ENCODE results near the gene FAM3C. TPM values are rescaled to one million over a fixed set of nuclear protein-coding genes. Genes with fewer than 3 reads are reported as not detected.
A peak's percentile ranks its signal among the peaks of the same experiment; 100 is the strongest.

Gene FAM3C
- total RNA-seq, 2 donors from 2014 or later, result 33.6 to 69.3 TPM

- 58 to 67% methylated on average over 2 of the region's 2 CpGs for WGBS, 2 donors
- Histone ChIP-seq H3K9me3 (no peaks in the 10 kb centered on the region), H3K27me3 (no peaks in the 10 kb centered on the region), H3K36me3 (replicated peaks in 1 of 2; ENCODE audit: insufficient read depth in 1 of 2, low read depth in 2 of 2) (no peaks in the 10 kb centered on the region), H3K4me3 (no peak overlapping the region), H3K27ac (no peak overlapping the region), H3K4me1 (peaks cover 54% of the 10 kb centered on the region)
- intact Hi-C loops (cut with DNase I), result no loop called here
- ATAC-seq, result no peak
- DNase-seq, result no peak
- TF ChIP-seq POLR2A (IDR thresholded peaks at IDR 0.05) (no peak), CTCF (IDR thresholded peaks at IDR 0.05) (no peak)
Observed at GRCh38 chr7:121390617-121391016, 5.5 kb downstream of the FAM3C start.

GRCh38 chr7:121390109-121390508 lies 6.0 kb downstream of the FAM3C start:
- Histone ChIP-seq H3K4me1 (peaks cover 59% of the 10 kb centered on the region), H3K27ac (no peak overlapping the region), H3K36me3 (replicated peaks in 1 of 2; ENCODE audit: insufficient read depth in 1 of 2, low read depth in 2 of 2) (no peaks in the 10 kb centered on the region), H3K9me3 (no peaks in the 10 kb centered on the region), H3K4me3 (no peak overlapping the region), H3K27me3 (no peaks in the 10 kb centered on the region)
- no peak for ATAC-seq
- intact Hi-C loops (cut with DNase I), result no loop called here
- TF ChIP-seq CTCF (IDR thresholded peaks at IDR 0.05) (no peak), POLR2A (IDR thresholded peaks at IDR 0.05) (no peak)
- DNase-seq, result no peak

- Histone ChIP-seq H3K4me1 (peaks cover 60% of the 10 kb centered on the region), H3K36me3 (replicated peaks in 1 of 2; ENCODE audit: insufficient read depth in 1 of 2, low read depth in 2 of 2) (no peaks in the 10 kb centered on the region), H3K4me3 (no peak overlapping the region), H3K9me3 (no peaks in the 10 kb centered on the region), H3K27ac (no peak overlapping the region), H3K27me3 (no peaks in the 10 kb centered on the region)
- 45 to 61% methylated on average over 1 of the region's 1 CpG for WGBS, 2 donors
- no peak for DNase-seq
- TF ChIP-seq CTCF (IDR thresholded peaks at IDR 0.05), result no peak
- TF ChIP-seq POLR2A (IDR thresholded peaks at IDR 0.05), result no peak
- intact Hi-C loops (cut with DNase I), result no loop called here
- ATAC-seq, result no peak
Observed at GRCh38 chr7:121388950-121389349, 7.2 kb downstream of the FAM3C start.

GRCh38 chr7:121385800-121386179 lies 10.3 kb downstream of the FAM3C start:
- TF ChIP-seq CTCF (IDR thresholded peaks at IDR 0.05), result no peak
- TF ChIP-seq POLR2A (IDR thresholded peaks at IDR 0.05), result no peak
- ATAC-seq (peak; percentile 66), DNase-seq (peak in 1 of 4 donors; percentile 49)
- intact Hi-C loops (cut with DNase I), result no loop called here
- Histone ChIP-seq H3K4me1 (peaks cover 58% of the 10 kb centered on the region), H3K4me3 (no peak overlapping the region), H3K27ac (peak overlapping the region in 3 of 4 donors; percentile 73 to 82 (median 75)), H3K27me3 (no peaks in the 10 kb centered on the region), H3K9me3 (no peaks in the 10 kb centered on the region), H3K36me3 (replicated peaks in 1 of 2; ENCODE audit: insufficient read depth in 1 of 2, low read depth in 2 of 2) (no peaks in the 10 kb centered on the region)
- 17 to 24% methylated on average over 1 of the region's 1 CpG for WGBS, 2 donors

GRCh38 chr7:121385056-121385799 lies 10.9 kb downstream of the FAM3C start:
- no peak for ATAC-seq
- DNase-seq, result no peak

More at GRCh38 chr7:121385056-121385799, 10.9 kb downstream of the FAM3C start:
- intact Hi-C loops (cut with DNase I), result no loop called here
- TF ChIP-seq POLR2A (IDR thresholded peaks at IDR 0.05), result no peak
- no peak for TF ChIP-seq CTCF (IDR thresholded peaks at IDR 0.05)
- no peaks in the 10 kb centered on the region for H3K27me3 ChIP-seq
- H3K27ac ChIP-seq, result peak overlapping the region in 3 of 4 donors; percentile 73 to 82 (median 75)
- 72 to 74% methylated on average over 4 of the region's 4 CpGs for WGBS, 2 donors
- H3K4me1 ChIP-seq, result peaks cover 56% of the 10 kb centered on the region
- no peaks in the 10 kb centered on the region for H3K36me3 ChIP-seq (replicated peaks in 1 of 2; ENCODE audit: insufficient read depth in 1 of 2, low read depth in 2 of 2)
- H3K9me3 ChIP-seq, result no peaks in the 10 kb centered on the region
- H3K4me3 ChIP-seq, result no peak overlapping the region
